Measurements from ENCODE around the gene TSSK2.

- TF ChIP-seq, protein P1, sequence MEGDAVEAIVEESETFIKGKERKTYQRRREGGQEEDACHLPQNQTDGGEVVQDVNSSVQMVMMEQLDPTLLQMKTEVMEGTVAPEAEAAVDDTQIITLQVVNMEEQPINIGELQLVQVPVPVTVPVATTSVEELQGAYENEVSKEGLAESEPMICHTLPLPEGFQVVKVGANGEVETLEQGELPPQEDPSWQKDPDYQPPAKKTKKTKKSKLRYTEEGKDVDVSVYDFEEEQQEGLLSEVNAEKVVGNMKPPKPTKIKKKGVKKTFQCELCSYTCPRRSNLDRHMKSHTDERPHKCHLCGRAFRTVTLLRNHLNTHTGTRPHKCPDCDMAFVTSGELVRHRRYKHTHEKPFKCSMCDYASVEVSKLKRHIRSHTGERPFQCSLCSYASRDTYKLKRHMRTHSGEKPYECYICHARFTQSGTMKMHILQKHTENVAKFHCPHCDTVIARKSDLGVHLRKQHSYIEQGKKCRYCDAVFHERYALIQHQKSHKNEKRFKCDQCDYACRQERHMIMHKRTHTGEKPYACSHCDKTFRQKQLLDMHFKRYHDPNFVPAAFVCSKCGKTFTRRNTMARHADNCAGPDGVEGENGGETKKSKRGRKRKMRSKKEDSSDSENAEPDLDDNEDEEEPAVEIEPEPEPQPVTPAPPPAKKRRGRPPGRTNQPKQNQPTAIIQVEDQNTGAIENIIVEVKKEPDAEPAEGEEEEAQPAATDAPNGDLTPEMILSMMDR (IDR thresholded peaks at IDR 0.05) = no peak
- TF ChIP-seq POLR2A (IDR thresholded peaks at IDR 0.05) (no peak), POLR2AphosphoS5 (IDR thresholded peaks at IDR 0.05) (no peak)
Measured at GRCh38 chr22:19164425-19164824, 33.3 kb downstream of the TSSK2 start.
